ENCODE measurements around the gene TK2.

DNA sequence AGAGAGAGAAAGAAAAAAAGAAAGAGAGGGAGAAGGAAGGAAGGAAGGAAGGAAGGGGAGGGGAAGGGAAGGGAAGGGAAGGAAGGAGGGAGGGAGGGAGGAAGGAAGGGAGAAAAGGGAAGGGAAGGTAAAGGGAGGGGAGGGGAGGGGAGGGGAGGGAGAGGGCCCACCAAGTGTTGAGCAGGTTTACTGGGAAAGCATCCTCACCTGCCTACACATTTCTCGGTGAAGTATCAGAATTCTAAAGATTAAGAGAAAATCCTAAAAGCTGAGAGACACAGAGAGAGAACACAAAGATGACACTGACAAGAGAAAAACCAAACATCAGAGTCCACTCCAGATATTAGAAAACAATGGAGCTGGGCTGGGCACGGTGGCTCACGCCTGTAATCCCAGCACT lies 42.3 kb upstream of the TK2 start:
- TF ChIP-seq CREB1 (IDR thresholded peaks at IDR 0.05; ENCODE audit: low read depth) (no peak), RAD21 (IDR thresholded peaks at IDR 0.05; ENCODE audit: low read depth) (no peak), YY1 (IDR thresholded peaks at IDR 0.05; ENCODE audit: low read depth) (no peak), FOXM1 (IDR thresholded peaks at IDR 0.05; ENCODE audit: borderline replicate concordance, low read depth) (no peak), ZBTB7A (IDR thresholded peaks at IDR 0.05; ENCODE audit: low read depth) (no peak), CEBPB (IDR thresholded peaks at IDR 0.05) (no peak), EGR1 (IDR thresholded peaks at IDR 0.05) (no peak)

All from Ishikawa (cell line).